Fibroblast of the conjunctiva (primary cell): ENCODE data around the gene GPRASP2.
A peak's percentile ranks its signal among the peaks of the same experiment; 100 is the strongest.
"Not testable (repeated sequence)": the region's sequence is repeated elsewhere in the genome, so short reads cannot be mapped to it uniquely, and the experiment has no call there.

ENCODE experiments used
- DNase-seq: peaks from one replicate; pipeline ENCODE4 v3.0.0-alpha.2; 2010; ENCODE audit warnings: low read depth

The GPRASP2 gene

DNA sequence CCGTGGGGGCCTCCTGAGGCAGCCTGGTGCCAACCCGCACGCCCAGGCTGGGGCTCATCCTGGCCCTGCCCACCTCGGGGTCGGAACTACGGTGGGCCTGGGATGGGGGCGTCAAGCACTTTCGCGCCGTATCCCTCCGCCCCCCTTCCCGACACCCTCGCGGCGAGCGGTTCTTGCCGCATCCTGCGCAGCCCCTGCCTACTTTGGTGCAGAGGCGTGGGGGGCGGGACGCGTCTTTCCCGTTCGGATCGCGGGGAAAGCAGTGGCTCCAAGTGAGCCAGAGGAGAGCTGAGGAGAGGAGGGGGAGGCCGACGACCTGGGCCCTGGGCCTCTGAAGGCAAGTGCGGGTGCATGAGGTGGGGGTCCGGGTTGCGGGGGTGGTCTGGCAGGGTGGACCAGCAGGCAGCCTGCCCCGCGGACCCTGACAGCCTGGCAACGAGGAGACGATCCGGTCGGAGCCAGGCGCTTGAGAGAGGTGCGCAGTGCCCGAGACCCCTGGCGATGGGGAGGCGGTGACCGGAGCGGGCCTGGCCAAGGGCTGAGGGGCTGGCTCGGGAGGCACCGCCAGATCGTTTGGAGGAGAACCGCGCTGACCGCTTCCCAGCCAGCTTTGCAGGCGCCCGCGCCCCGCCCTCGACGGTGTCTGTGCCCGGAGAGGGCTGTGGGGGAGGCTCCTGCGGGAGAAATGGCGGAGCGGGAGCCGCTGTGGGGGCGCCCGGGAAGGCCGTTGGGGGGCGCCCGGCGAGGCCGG, at the start of gene GPRASP2:
TSS of gene GPRASP2 (plus strand) at position 233 of the 751 bp plus-strand sequence. CDS start 2,422 bp downstream, outside the sequence.
- DNase-seq = no peak

DNA sequence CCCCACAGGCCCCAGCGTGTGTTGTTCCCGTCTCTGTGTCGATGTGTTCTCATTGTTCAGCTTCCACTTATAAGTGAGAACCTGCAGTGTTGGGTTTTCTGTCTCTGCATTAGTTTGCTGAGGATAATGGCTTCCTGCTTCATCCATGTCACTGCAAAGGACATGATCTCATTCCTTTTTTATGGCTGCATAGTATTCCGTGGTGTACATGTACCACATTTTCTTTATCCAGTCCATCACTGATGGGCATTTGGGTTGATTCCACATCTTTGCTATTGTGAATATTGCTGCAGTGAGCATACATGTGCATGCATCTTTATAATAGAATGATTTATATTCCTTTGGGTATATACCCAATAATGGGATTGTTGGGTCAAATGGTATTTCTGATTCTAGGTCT, 48.4 kb upstream of the GPRASP2 start:
- not testable (repeated sequence) for DNase-seq

DNA sequence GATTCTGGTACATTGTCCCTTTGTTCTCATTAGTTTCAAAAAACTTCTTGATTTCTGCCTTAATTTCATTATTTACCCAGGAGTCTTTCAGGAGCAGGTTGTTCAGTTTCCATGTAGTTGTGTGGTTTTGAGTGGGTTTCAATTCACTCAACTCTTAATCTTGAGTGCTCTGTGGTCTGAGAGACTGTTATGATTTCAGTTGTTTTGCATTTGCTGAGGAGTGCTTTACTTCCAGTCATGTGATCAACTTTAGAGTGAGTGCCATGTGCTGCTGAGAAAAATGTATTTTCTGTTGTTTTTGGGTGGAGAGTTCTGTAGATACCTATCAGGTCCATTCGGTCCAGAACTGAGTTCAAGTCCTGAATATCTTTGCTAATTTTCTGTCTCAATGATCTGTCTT, 45.2 kb upstream of the GPRASP2 start:
- DNase-seq = not testable (repeated sequence)

GRCh38 chrX:102669526-102669925, 42.7 kb upstream of the GPRASP2 start:
- DNase-seq = no peak

- DNase-seq = no peak
These were observed 39.4 kb upstream of the GPRASP2 start for GRCh38 chrX:102672856-102673255.

GRCh38 chrX:102677479-102677878, 34.8 kb upstream of the GPRASP2 start:
- DNase-seq = not testable (repeated sequence)

DNA sequence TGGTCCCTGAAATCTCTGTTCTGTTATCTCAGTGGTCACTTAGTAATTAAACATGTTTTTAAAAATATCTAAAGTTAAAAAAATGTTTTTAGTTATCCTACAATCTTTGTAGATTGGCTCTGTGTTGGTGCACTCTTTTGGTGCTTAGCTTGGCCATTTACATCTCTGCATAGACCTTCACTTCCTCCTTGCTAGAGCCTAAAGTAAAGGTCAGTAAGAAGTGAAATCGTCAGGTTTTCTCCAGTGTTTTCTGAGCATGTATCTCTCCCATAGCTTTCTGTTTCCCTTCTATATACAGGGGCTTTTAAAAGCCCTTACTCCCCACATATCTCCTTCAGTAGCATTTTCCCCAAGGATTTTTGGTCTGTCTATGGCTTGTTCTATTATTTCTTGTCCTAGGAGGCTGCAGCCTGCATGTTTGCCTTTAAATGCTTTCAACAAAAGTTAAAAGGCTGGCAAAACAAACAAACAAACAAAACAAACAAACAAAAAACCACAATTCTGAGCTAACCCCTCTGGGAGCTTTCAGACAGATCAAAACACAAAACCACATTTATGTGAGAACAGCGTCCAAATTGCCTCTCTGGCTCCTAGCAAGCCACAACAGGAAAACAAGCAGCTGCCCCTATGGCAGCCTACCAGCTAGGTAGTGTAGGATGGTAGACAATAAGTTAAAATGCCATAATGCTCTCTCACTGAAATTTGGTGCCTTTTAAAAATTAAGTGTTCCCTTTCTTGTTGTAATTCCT, 27.3 kb upstream of the GPRASP2 start:
- DNase-seq = no peak

- no peak for DNase-seq
These were observed 17.5 kb upstream of the GPRASP2 start for GRCh38 chrX:102694749-102695148.

GRCh38 chrX:102696306-102696705, 15.9 kb upstream of the GPRASP2 start:
- DNase-seq = no peak

GRCh38 chrX:102697494-102697893, 14.8 kb upstream of the GPRASP2 start:
- peak; percentile 43 for DNase-seq

DNA sequence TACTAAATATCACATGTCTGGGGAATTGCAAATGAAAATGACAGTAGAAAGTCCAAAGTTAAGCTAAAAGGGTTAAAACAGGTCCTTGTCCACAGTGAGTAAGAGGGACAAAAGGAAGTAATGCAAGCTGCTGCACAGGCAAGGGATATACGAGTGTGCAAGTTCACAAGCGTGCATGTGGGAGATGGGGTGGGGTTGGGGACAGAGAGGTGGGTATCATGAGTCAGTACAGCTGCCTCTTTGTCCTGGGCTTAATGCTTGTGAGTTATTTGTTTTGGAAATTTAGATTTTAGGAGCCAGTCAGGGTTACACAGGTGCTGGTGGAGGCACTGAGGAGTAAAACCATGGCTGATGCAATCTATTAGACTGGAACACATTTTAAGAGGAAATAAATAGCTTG, 3.3 kb upstream of the GPRASP2 start:
- no peak for DNase-seq

- no peak for DNase-seq
These were observed 404 bp upstream of the GPRASP2 start for GRCh38 chrX:102711872-102712215.

DNA sequence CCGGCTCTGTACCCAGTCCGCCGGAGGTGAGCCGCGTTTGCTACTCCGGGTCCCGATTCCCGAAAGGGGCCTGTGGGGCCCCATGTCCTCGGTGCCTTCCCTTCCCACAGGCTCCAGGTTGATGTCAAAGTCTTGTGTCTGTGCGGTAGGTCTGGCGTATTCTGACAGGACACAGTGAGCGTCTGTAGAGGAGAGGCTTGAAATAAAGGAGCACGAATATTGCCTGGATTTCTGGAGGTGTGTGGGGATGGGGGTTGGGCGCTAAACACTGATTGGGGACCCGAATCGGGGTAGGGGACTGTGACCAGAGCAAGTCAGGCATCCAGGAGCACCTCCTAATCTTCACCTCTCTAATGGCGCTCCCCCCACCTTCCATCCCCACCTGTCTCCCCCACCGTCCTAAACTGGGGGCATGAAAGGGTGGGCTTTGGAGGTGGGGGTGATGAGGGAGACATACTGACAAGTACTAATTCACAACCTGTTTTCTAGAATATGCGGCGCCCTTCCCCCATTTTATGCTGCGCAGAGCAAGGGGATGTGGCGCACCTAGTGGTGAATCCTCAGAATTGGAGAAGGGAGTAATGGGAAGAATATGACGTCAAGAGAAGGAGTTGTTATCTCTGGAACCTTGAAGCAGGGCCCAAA, 855 bp downstream of the GPRASP2 start:
- peak; percentile 17 for DNase-seq

DNA sequence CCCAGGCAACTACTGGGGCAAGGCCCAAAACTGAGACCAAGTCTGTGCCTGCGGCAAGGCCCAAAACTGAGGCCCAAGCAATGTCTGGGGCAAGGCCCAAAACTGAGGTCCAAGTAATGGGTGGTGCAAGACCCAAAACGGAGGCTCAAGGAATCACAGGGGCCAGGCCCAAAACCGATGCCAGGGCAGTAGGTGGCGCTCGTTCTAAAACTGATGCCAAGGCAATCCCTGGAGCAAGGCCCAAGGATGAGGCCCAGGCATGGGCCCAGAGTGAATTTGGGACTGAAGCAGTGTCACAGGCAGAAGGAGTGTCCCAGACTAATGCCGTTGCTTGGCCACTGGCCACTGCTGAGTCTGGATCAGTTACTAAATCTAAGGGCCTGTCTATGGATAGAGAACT, 2.7 kb downstream of the GPRASP2 start:
- no peak for DNase-seq

GRCh38 chrX:102715967-102716366, 3.7 kb downstream of the GPRASP2 start:
- DNase-seq = no peak

GRCh38 chrX:102720237-102721168, 8.3 kb downstream of the GPRASP2 start, which contains the start of gene GPRASP3:
GPRASP3 (plus strand) TSS chrX:102720743; CDS start chrX:102748996, 28,253 bp downstream.
- DNase-seq = peak; percentile 56

GRCh38 chrX:102721169-102721506, 8.9 kb downstream of the GPRASP2 start:
- not testable (repeated sequence) for DNase-seq

- DNase-seq = no peak
These were observed 11.2 kb downstream of the GPRASP2 start for GRCh38 chrX:102723456-102723855.

- DNase-seq = no peak
These were observed 15.5 kb downstream of the GPRASP2 start for GRCh38 chrX:102727761-102728160.

DNA sequence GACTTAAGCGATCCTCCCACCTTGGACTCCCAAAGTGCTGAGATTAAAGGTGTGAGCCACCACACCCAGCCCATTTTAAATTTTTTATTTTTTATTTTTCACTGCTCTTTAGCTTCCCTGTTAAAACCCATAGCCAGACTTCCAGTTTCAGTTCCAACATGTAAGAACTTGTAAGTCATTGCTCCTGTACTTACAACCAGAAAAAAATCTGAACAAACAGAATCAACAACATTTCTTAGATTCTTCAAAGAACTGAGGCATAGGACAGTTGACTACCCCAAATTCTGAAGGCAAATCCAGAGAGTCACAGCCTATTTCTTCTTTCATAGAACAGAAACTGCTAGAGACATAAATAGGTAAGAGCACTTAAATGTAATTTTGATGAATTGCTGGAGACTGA, 16.4 kb downstream of the GPRASP2 start:
- DNase-seq = no peak

GRCh38 chrX:102739657-102740056, 27.4 kb downstream of the GPRASP2 start:
- no peak for DNase-seq

GRCh38 chrX:102744307-102744706, 32.1 kb downstream of the GPRASP2 start:
- no peak for DNase-seq
